Fibroblast of villous mesenchyme (primary cell): ENCODE measurements around the gene HEMGN. TPM values are rescaled to one million over a fixed set of nuclear protein-coding genes. Genes with fewer than 3 reads are reported as not detected.

Source experiments
- DNase-seq: peaks from one replicate; pipeline ENCODE4 v3.0.0-alpha.2; 2010; ENCODE audit warnings: low read depth
- H3K4me3 ChIP-seq: 2 replicates; pipeline ENCODE4 v1.5.1; 2011; ENCODE audit warnings: low read depth, mild to moderate bottlenecking, low read length
- total RNA-seq: library from RNA; depleted of rRNA; stranded (reverse); fragments of >200 nt; gene quantifications from 2 replicates; pipeline ENCODE4 v1.2.3, GENCODE V29; 2012
- TF ChIP-seq, protein P1 (sequence below): IDR thresholded peaks from 2 replicates; pipeline ENCODE4 v1.5.1; 2012; ENCODE audit warnings: low read depth, mild to moderate bottlenecking, low read length; ENCODE audit not compliant: insufficient read depth

HEMGN gene
- total RNA-seq, 1 donor: not detected

DNA sequence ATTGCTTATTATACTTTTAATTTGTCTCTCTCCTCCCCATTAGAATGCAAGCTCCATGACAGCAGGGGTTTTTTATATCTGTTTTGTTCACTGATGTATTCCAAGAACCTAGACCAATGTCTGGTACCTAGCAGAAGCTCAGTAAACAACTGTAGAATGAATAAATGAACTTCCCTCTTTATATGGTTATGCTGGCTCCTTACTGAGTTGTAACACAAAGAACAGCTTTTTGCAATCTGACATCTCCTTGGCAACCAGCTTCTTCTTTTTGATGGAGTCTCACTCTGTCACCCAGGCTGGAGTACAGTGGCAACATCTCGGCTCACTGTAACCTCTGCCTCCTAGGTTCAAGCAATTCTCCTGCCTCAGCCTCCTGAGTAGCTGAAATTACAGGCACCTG is 29.3 kb downstream of the HEMGN start:
- TF ChIP-seq, protein P1, sequence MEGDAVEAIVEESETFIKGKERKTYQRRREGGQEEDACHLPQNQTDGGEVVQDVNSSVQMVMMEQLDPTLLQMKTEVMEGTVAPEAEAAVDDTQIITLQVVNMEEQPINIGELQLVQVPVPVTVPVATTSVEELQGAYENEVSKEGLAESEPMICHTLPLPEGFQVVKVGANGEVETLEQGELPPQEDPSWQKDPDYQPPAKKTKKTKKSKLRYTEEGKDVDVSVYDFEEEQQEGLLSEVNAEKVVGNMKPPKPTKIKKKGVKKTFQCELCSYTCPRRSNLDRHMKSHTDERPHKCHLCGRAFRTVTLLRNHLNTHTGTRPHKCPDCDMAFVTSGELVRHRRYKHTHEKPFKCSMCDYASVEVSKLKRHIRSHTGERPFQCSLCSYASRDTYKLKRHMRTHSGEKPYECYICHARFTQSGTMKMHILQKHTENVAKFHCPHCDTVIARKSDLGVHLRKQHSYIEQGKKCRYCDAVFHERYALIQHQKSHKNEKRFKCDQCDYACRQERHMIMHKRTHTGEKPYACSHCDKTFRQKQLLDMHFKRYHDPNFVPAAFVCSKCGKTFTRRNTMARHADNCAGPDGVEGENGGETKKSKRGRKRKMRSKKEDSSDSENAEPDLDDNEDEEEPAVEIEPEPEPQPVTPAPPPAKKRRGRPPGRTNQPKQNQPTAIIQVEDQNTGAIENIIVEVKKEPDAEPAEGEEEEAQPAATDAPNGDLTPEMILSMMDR: no peak
- H3K4me3 ChIP-seq: no peak overlapping the region
- no peak for DNase-seq

DNA sequence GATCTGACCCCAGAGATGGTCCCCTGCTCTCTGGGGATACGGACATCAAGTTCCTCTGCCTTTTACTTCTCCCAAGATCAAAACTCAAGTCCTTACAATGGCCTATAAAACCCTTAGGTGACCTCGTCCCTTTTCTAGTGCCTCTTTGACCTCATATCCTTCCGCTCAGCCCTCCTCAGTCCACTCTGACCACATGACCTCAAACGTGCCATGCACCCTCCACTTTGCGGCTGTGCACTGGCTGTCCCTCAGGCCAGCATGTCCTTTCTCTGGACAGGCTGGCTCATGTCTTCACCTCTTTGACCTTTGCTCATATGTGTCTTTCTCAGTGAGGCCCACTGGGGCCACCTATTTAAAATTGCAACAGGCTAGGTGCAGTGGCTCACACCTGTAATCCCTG is 30.3 kb downstream of the HEMGN start:
- DNase-seq: no peak
- H3K4me3 ChIP-seq: no peak overlapping the region
- TF ChIP-seq, protein P1: no peak

DNA sequence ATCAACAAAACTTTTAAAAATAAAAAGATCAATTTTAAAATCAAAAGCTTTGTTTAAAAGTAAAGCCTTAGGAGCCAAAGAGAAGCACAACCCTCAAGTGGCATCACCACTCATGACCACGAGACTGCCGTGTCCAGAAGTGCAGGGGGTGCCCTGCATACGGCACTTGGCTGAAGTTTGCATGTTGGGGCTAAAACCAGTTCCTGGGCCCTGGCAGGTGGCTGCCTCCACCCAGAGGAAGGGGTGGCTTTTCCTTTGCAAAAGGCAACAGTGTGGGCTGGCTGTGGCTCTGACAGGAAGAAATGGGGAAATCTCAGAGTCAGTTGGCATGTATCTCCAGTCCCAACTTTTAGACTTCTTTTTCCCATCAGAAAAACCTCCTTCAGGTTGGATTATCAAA is 30.9 kb downstream of the HEMGN start:
- TF ChIP-seq, protein P1: no peak
- DNase-seq: no peak

DNA sequence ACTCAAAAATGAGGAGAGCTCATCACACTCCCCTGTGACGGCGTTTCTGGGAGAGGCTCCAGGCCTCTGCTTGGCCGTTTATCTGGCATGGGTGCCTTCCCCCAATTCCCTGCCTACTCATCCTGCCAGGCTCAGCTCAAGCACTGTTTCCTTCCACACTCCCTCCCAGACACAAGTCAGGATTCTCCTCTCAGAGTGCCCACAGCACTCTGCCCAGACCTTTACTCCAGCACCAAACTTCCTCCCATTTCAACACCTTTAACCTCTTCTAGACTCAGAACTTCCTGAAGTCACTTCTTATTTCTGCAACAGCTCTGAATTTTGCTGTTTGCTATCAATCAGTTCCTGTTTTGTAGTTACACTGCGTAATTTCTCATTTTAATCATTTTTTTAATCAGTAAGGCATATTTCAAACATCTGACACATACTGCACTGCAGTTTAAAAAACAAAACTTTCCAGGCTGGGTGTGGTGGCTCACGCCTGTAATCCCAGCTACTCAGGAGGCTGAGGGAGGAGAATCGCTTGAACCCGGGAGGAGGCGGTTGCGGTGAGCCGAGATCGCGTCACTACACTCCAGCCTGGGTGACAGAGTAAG is 31.6 kb downstream of the HEMGN start:
- no peak for DNase-seq
- TF ChIP-seq, protein P1: no peak
- H3K4me3 ChIP-seq: no peak overlapping the region

More for the DNA sequence above, 30.9 kb downstream of the HEMGN start:
- H3K4me3 ChIP-seq: no peak overlapping the region

DNA sequence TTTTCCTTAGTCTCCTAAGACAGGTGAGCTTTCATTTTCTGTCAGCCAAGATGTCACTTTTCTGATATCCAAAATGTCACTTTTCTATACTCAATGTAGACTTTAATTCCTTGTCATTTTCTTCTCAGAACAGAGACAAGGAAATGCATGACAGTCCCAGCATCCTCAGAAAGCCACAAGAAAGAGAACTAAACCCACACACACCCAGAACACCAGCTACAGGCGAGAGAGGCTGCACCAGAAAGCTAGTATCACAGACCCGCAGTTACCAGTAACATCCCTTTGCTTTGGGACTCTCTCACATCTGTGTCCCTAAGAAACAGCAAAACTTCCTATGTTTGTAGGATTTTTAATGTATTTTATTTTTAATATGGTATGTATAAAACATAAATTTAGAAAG is 32.7 kb downstream of the HEMGN start:
- no peak overlapping the region for H3K4me3 ChIP-seq
- no peak for DNase-seq
- TF ChIP-seq, protein P1: no peak

DNA sequence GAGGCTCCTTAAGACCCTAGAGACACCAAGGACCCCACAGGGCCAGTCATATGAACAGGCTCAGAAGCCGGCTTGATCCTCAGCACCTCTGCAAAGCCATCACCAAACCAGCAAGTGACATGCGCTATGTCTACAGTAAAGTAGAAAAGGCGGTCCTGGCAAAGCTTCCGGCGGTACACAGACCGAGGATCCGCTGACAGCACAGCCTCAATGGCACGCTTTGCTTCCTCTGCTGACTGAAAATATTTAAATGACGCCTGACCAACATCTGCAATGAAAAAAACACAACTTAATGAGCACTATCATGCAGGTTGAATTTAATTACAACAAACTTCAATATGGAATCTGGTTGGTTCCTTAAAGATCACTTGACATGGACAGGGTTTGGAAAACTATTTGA is 33.2 kb downstream of the HEMGN start:
- no peak for DNase-seq
- TF ChIP-seq, protein P1: no peak
- no peak overlapping the region for H3K4me3 ChIP-seq

DNA sequence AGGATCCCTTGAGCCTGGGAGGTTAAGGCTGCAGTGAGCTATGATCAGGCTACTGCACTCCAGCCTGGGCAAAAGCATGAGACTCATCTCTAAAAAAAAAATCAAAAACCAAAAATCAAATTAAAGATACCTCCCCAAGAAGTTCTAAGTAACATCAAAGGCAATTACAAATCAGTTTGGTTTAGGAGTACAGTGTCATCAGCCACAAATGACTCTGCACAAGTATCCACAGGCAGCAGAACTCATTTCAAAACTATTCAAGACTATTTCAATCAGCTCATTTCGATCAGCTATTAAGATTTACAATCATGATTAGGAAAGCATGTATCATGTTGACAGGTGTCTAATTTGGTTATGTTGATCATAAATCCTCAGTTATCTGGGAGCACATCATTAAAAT is 34.8 kb downstream of the HEMGN start:
- DNase-seq: no peak
- TF ChIP-seq, protein P1: no peak
- no peak overlapping the region for H3K4me3 ChIP-seq
